CD14-positive monocyte (primary cell): ENCODE results near the gene USP9X. TPM values are rescaled to one million over a fixed set of nuclear protein-coding genes. Genes with fewer than 3 reads are reported as not detected.

Source experiments
- DNase-seq, 3 donors: peaks; one replicate each; pipeline ENCODE4 v3.0.0-alpha.2; 2011 to 2022
- H2AFZ ChIP-seq: 2 replicates; pipeline ENCODE4 v1.6.0; 2012; ENCODE audit warnings: mild to moderate bottlenecking, low read depth, low read length, inconsistent platforms; ENCODE audit not compliant: insufficient read depth, poor library complexity, severe bottlenecking
- H3K27ac ChIP-seq, 2 donors: 1 replicate in 1 of 2; 2 replicates in 1 of 2; pipeline ENCODE4 v1.5.1; 2012 to 2013; ENCODE audit warnings: low read length in 2 of 2, control low read depth in 1 of 2, inconsistent platforms in 1 of 2, low read depth in 1 of 2, mild to moderate bottlenecking in 1 of 2
- H3K27me3 ChIP-seq, 2 donors: one replicate each; pipeline versions ENCODE4 v1.6.0 to v1.6.1; 2011 to 2013; ENCODE audit warnings: low read length in 2 of 2; ENCODE audit not compliant: control insufficient read depth in 2 of 2, insufficient read depth in 2 of 2
- H3K36me3 ChIP-seq, 2 donors: replicated peaks in 1 of 2; 1 replicate in 1 of 2; 2 replicates in 1 of 2; pipeline versions ENCODE4 v1.5.1 to v1.6.1; 2012 to 2013; ENCODE audit warnings: low read length in 2 of 2, control low read depth in 1 of 2, inconsistent platforms in 1 of 2, mild to moderate bottlenecking in 1 of 2; ENCODE audit not compliant: insufficient read depth in 2 of 2, control insufficient read depth in 1 of 2
- H3K4me1 ChIP-seq, 2 donors: 1 replicate in 1 of 2; 2 replicates in 1 of 2; pipeline versions ENCODE4 v1.5.1 to v1.6.1; 2012 to 2013; ENCODE audit warnings: low read length in 2 of 2, control low read depth in 1 of 2, inconsistent platforms in 1 of 2, mild to moderate bottlenecking in 1 of 2, moderate library complexity in 1 of 2; ENCODE audit not compliant: insufficient read depth in 2 of 2, control insufficient read depth in 1 of 2
- H3K4me2 ChIP-seq: replicated peaks from 2 replicates; pipeline ENCODE3; 2012; ENCODE audit warnings: low read length, moderate library complexity, mild to moderate bottlenecking; ENCODE audit not compliant: poor library complexity, severe bottlenecking; ENCODE audit errors: extremely low read depth
- H3K4me3 ChIP-seq, 3 experiments: fragments of 200-600 bp in 1 of 3; sonication (generic) in 1 of 3; replicated peaks in 1 of 3; 1 replicate in 2 of 3; 2 replicates in 1 of 3; pipeline ENCODE4 v1.5.1; 2011 to 2013; ENCODE audit warnings: low read length in 3 of 3, mild to moderate bottlenecking in 3 of 3, control low read depth in 2 of 3, low read depth in 2 of 3, inconsistent platforms in 1 of 3, moderate library complexity in 1 of 3
- H3K79me2 ChIP-seq: 2 replicates; pipeline ENCODE4 v1.6.0; 2012; ENCODE audit warnings: mild to moderate bottlenecking, control low read depth, inconsistent platforms, low read length, moderate library complexity; ENCODE audit not compliant: insufficient read depth
- H3K9ac ChIP-seq: 2 replicates; pipeline ENCODE4 v1.6.0; 2017; ENCODE audit warnings: low read length, mild to moderate bottlenecking; ENCODE audit not compliant: insufficient read depth, poor library complexity, severe bottlenecking
- H3K9me3 ChIP-seq, 2 donors: replicated peaks in 1 of 2; 1 replicate in 1 of 2; 2 replicates in 1 of 2; pipeline versions ENCODE4 v1.5.1 to v1.6.1; 2012 to 2013; ENCODE audit warnings: low read length in 2 of 2, control low read depth in 1 of 2; ENCODE audit not compliant: control insufficient read depth in 1 of 2, insufficient read depth in 1 of 2
- H4K20me1 ChIP-seq: 2 replicates; pipeline ENCODE4 v1.6.0; 2012; ENCODE audit warnings: mild to moderate bottlenecking, low read length, control low read depth, moderate library complexity; ENCODE audit not compliant: insufficient read depth
- H3K27ac Mint-ChIP-seq, 7 donors: one replicate each; pipeline ENCODE4 v1.8.0; 2020; ENCODE audit warnings: mild to moderate bottlenecking in 7 of 7, mixed read lengths in 7 of 7, moderate library complexity in 6 of 7, inconsistent platforms in 2 of 7
- H3K27me3 Mint-ChIP-seq, 3 donors: one replicate each; pipeline ENCODE4 v1.8.0; 2021 to 2022; ENCODE audit warnings: low read depth in 3 of 3, mild to moderate bottlenecking in 3 of 3, mixed read lengths in 3 of 3, moderate library complexity in 3 of 3, inconsistent platforms in 1 of 3
- H3K36me3 Mint-ChIP-seq, 2 donors: one replicate each; pipeline ENCODE4 v1.8.0; 2020; ENCODE audit warnings: mixed read lengths in 2 of 2, inconsistent platforms in 1 of 2, mild to moderate bottlenecking in 1 of 2
- H3K4me1 Mint-ChIP-seq: one replicate; pipeline ENCODE4 v1.8.0; 2020; ENCODE audit warnings: mild to moderate bottlenecking, mixed read lengths
- H3K4me3 Mint-ChIP-seq, 2 donors: one replicate each; pipeline ENCODE4 v1.8.0; 2020; ENCODE audit warnings: mild to moderate bottlenecking in 2 of 2, mixed read lengths in 2 of 2, moderate library complexity in 1 of 2
- H3K9me3 Mint-ChIP-seq, 7 donors: one replicate each; pipeline ENCODE4 v1.8.0; 2020 to 2022; ENCODE audit warnings: mixed read lengths in 7 of 7, mild to moderate bottlenecking in 6 of 7, moderate library complexity in 6 of 7, inconsistent platforms in 2 of 7
- CTCF ChIP-seq: fragments of 200-600 bp; IDR thresholded peaks from one replicate; pipeline ENCODE4 v1.8.0; 2022; ENCODE audit warnings: antibody characterized with exemption, mild to moderate bottlenecking
- WGBS: methylation state at CpG from one replicate; pipeline ENCODE4 v1.1.5; 2013; ENCODE audit warnings: missing lambda C conversion rate; ENCODE audit not compliant: insufficient coverage; 5-methylcytosine and 5-hydroxymethylcytosine counted together
- intact Hi-C, 2 donors: fragments of 100-400 bp; cut with micrococcal nuclease; formaldehyde crosslinking; loops; one replicate each; pipeline versions ENCODE4 v1.15.0 to v1.15.1; 2023
- polyA plus RNA-seq, 3 donors: library from polyadenylated mRNA; depleted of rRNA in 1 of 3; unstranded in 2 of 3; stranded (reverse) in 1 of 3; fragments of 300-500 nt in 2 of 3; fragments of >200 nt in 1 of 3; fragmentation: Illumina TruSeq in 2 of 3; gene quantifications; 1 replicate in 2 of 3; 2 replicates in 1 of 3; pipeline ENCODE4 v1.2.3, GENCODE V29; 2012 to 2021

Gene USP9X
- polyA plus RNA-seq, 3 donors: 8.3 to 16.1 (median 9.6) TPM

DNA sequence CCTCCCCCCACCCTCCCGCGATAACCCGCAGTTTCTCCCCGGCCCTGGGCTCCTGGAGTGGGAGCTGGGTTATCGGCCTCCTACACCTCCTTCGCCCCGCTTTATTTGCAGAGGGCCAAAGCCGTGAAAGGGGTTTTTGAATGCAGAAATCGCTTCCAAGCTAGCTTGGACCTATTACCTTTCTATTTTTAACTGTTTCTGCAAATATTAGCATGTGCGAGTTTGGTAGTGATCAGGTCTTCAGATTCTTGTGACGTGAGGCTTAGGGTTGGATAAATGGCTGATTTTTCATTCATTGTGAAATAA is 1.3 kb downstream of the USP9X start:
- Histone ChIP-seq H3K79me2 (peaks cover 69% of the 10 kb centered on the region), H3K9ac (peak overlapping the region; percentile 93), H4K20me1 (peaks cover 55% of the 10 kb centered on the region), H3K9me3 (peaks cover 0 to 9% of the 10 kb centered on the region in 2 donors), H3K36me3 (no peaks in the 10 kb centered on the region), H2AFZ (peak overlapping the region; percentile 63), H3K27ac (peak overlapping the region; percentile 96 to 100), H3K4me1 (peaks cover 23 to 40% of the 10 kb centered on the region in 2 donors), H3K4me2 (peak overlapping the region; percentile 77), H3K4me3 (peak overlapping the region; percentile 78 to 87 (median 85)), H3K27me3 (peaks cover 0 to 25% of the 10 kb centered on the region in 2 donors)
- Mint-ChIP-seq H3K9me3 (peaks cover 0 to 18% (median 3%) of the 10 kb centered on the region in 7 donors), H3K4me1 (peaks cover 42% of the 10 kb centered on the region), H3K36me3 (peaks cover 4 to 9% of the 10 kb centered on the region in 2 donors), H3K4me3 (peak overlapping the region; percentile 82 to 88), H3K27me3 (peaks cover 0 to 48% (median 1%) of the 10 kb centered on the region in 3 donors), H3K27ac (peak overlapping the region; percentile 45 to 97 (median 80))
- TF ChIP-seq CTCF: no peak
- WGBS: 0% methylated on average over 1 of the region's 11 CpGs
- peak in 1 of 3 donors; percentile 13 for DNase-seq
- intact Hi-C loops: loop anchor here (10.0 kb wide), 2 partner anchors 52 to 72 kb away; no protein-coding TSS in a partner anchor

- Histone ChIP-seq H4K20me1 (peaks cover 61% of the 10 kb centered on the region), H3K4me2 (peak overlapping the region; percentile 77), H3K4me3 (peak overlapping the region; percentile 78 to 87 (median 85)), H3K27me3 (peaks cover 0 to 25% of the 10 kb centered on the region in 2 donors), H2AFZ (no peak overlapping the region), H3K79me2 (peaks cover 75% of the 10 kb centered on the region), H3K36me3 (no peaks in the 10 kb centered on the region), H3K27ac (peak overlapping the region in 1 of 2 donors; percentile 96), H3K4me1 (peaks cover 23 to 40% of the 10 kb centered on the region in 2 donors), H3K9ac (peak overlapping the region; percentile 93), H3K9me3 (peaks cover 0 to 9% of the 10 kb centered on the region in 2 donors)
- TF ChIP-seq CTCF: no peak
- intact Hi-C loops: loop anchor here (10.0 kb wide), 2 partner anchors 52 to 72 kb away; no protein-coding TSS in a partner anchor
- peaks cover 0 to 48% (median 1%) of the 10 kb centered on the region in 3 donors for H3K27me3 Mint-ChIP-seq
- DNase-seq: no peak
- peak overlapping the region in 6 of 7 donors; percentile 10 to 97 (median 81) for H3K27ac Mint-ChIP-seq
- no CpG with 5 or more reads among the region's 6 CpGs for WGBS
- H3K9me3 Mint-ChIP-seq: peaks cover 0 to 18% (median 3%) of the 10 kb centered on the region in 7 donors
- H3K4me1 Mint-ChIP-seq: peaks cover 42% of the 10 kb centered on the region
- peak overlapping the region; percentile 82 to 88 for H3K4me3 Mint-ChIP-seq
- peaks cover 4 to 9% of the 10 kb centered on the region in 2 donors for H3K36me3 Mint-ChIP-seq
These were observed 2.0 kb downstream of the USP9X start for GRCh38 chrX:41087201-41087600.
